ENCODE measurements around the gene RHBDF2.

DNA sequence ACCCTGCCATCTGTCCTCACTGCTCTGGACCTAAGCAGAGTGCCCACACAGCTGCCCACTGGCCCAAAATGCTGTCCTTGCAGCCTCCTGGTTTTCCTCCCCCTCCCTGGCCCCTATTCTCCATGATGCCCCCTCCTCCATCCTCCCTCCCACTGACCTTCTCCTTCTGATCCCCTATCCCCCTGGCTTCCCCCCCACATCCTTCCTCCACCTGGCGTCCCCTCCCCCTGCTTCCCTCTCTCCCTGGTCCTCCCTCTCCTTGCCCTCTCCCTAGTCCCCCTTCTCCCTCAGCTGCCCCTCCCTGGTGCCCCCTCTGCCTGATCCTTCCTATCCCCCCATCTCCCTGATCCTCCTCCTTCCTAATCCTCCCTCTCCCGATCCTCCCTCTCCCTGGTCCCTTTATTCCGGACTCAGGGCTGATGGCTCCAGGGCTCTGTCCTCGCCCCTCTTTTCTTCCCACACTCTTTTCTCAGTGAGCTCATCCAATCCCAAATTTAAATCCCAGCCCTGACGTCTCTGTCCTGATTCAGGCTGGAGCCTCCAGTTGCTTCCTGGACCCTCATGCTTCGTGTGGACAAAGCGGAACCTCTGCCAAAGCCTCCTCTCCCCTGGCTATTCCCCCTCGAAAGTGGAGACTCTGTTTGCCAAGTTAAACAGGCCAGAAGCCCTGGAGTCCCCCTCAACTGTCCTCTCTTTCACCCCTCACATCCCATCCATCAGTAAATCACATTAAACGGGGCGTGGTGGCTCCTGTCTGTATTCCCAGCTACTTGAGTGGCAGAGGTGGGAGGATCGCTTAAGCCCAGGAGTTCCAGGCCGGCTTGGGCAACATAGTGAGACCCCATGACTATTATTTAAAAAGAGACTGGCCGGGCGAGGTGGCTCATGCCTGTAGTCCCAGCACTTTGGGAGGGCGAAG, 18.1 kb upstream of the RHBDF2 start:
- no peak for TF ChIP-seq POLR2A (IDR thresholded peaks at IDR 0.05; ENCODE audit: low read depth, low read length)
- no peak for TF ChIP-seq TAF1 (IDR thresholded peaks at IDR 0.05; ENCODE audit: borderline replicate concordance, low read depth, low read length)
- TF ChIP-seq POLR2AphosphoS5 (IDR thresholded peaks at IDR 0.05; ENCODE audit: low read depth, low read length), result no peak

Data from GM12892 (cell line).